Neural cell (in vitro differentiated cells): Measurements from ENCODE around the gene RBM20. TPM values are rescaled to one million over a fixed set of nuclear protein-coding genes. Genes with fewer than 3 reads are reported as not detected.

Source experiments
- H2AFZ ChIP-seq: fragments of 200-600, 300-800 bp; sonication (generic), shearing (Covaris generic); 2 replicates; pipeline ENCODE4 v1.6.0; 2014; ENCODE audit warnings: low read depth, mild to moderate bottlenecking, antibody characterized with exemption, low read length, moderate library complexity
- H3F3A ChIP-seq: fragments of 200-600 bp; shearing (Covaris generic); 2 replicates; pipeline ENCODE4 v1.6.1; 2016; ENCODE audit warnings: mild to moderate bottlenecking, moderate library complexity, mixed read lengths, antibody characterized with exemption, low read length; ENCODE audit not compliant: insufficient read depth, poor library complexity, severe bottlenecking
- H3K27ac ChIP-seq: fragments of 200-600, 300-800 bp; sonication (generic), shearing (Covaris generic); 2 replicates; pipeline ENCODE4 v1.5.1; 2014; ENCODE audit warnings: mild to moderate bottlenecking, low read length, moderate library complexity
- H3K27me3 ChIP-seq: fragments of 300-800, 200-600 bp; sonication (generic), shearing (Covaris generic); 2 replicates; pipeline ENCODE4 v1.6.0; 2014; ENCODE audit warnings: mild to moderate bottlenecking, low read depth, low read length, moderate library complexity; ENCODE audit not compliant: insufficient read depth
- H3K36me3 ChIP-seq: fragments of 300-800, 200-600 bp; sonication (generic), shearing (Covaris generic); 2 replicates; pipeline ENCODE4 v1.5.1; 2014; ENCODE audit warnings: mild to moderate bottlenecking, antibody characterized with exemption, low read length, moderate library complexity; ENCODE audit not compliant: insufficient read depth
- H3K4me2 ChIP-seq: fragments of 300-800, 200-600 bp; sonication (generic), shearing (Covaris generic); 2 replicates; pipeline ENCODE4 v1.6.0; 2014; ENCODE audit warnings: mild to moderate bottlenecking, low read length
- H3K4me3 ChIP-seq: fragments of 300-800, 200-600 bp; sonication (generic), shearing (Covaris generic); 2 replicates; pipeline ENCODE4 v1.5.1; 2014; ENCODE audit warnings: mild to moderate bottlenecking, low read length, moderate library complexity
- H3K79me2 ChIP-seq: fragments of 200-600 bp; shearing (Covaris generic); replicated peaks from 2 replicates; pipeline ENCODE4 v1.6.0; 2014; ENCODE audit warnings: mild to moderate bottlenecking, low read length, moderate library complexity; ENCODE audit not compliant: insufficient read depth
- H3K9ac ChIP-seq: fragments of 300-800, 200-600 bp; sonication (generic), shearing (Covaris generic); 2 replicates; pipeline ENCODE4 v1.6.1; 2016; ENCODE audit warnings: mild to moderate bottlenecking, low read length, mixed read lengths
- H3K9me2 ChIP-seq: fragments of 200-600 bp; shearing (Covaris generic); 2 replicates; pipeline ENCODE4 v1.6.1; 2016; ENCODE audit warnings: mild to moderate bottlenecking, low read length, mixed read lengths; ENCODE audit not compliant: insufficient read depth
- H3K9me3 ChIP-seq: fragments of 200-600, 300-800 bp; sonication (generic), shearing (Covaris generic); 2 replicates; pipeline ENCODE4 v1.6.1; 2016; ENCODE audit warnings: mild to moderate bottlenecking, mixed run types, low read length, moderate library complexity, mixed read lengths
- H4K20me1 ChIP-seq: fragments of 200-600 bp; shearing (Covaris generic); 2 replicates; pipeline ENCODE4 v1.6.1; 2016; ENCODE audit warnings: mild to moderate bottlenecking, mixed run types; ENCODE audit not compliant: insufficient read depth
- CTCF ChIP-seq: fragments of 450-650 bp; IDR thresholded peaks from 2 replicates; pipeline ENCODE4 v1.5.1; 2014; ENCODE audit warnings: antibody characterized with exemption, mild to moderate bottlenecking, moderate library complexity; ENCODE audit not compliant: poor library complexity, severe bottlenecking
- EP300 ChIP-seq: fragments of 450-650 bp; conservative IDR thresholded peaks from 2 replicates; pipeline ENCODE4 v1.6.1; 2014; ENCODE audit warnings: antibody characterized with exemption, mild to moderate bottlenecking, moderate library complexity; ENCODE audit not compliant: poor library complexity, severe bottlenecking
- EZH2 ChIP-seq: fragments of 200-600, 300-800 bp; shearing (Covaris generic), sonication (generic); IDR thresholded peaks from 2 replicates; pipeline ENCODE4 v1.6.1; 2014; ENCODE audit warnings: antibody characterized with exemption, low read length, borderline replicate concordance, mild to moderate bottlenecking; ENCODE audit not compliant: insufficient read depth, poor library complexity, severe bottlenecking
- MXI1 ChIP-seq: fragments of 450-650 bp; conservative IDR thresholded peaks from 2 replicates; pipeline ENCODE4 v1.6.1; 2014; ENCODE audit warnings: antibody characterized with exemption, mild to moderate bottlenecking; ENCODE audit not compliant: poor library complexity, severe bottlenecking
- POLR2AphosphoS5 ChIP-seq: IDR thresholded peaks from 2 replicates; pipeline ENCODE4 v1.6.1; 2012
- RAD21 ChIP-seq: fragments of 450-650 bp; conservative IDR thresholded peaks from 2 replicates; pipeline ENCODE4 v1.6.1; 2014; ENCODE audit warnings: antibody characterized with exemption, mild to moderate bottlenecking, moderate library complexity
- REST ChIP-seq: IDR thresholded peaks from 2 replicates; pipeline ENCODE4 v1.6.1; 2012; ENCODE audit warnings: borderline replicate concordance
- SMC3 ChIP-seq: fragments of 450-650 bp; conservative IDR thresholded peaks from 2 replicates; pipeline ENCODE4 v1.6.1; 2014; ENCODE audit warnings: antibody characterized with exemption, mild to moderate bottlenecking, moderate library complexity; ENCODE audit not compliant: poor library complexity
- TAF1 ChIP-seq: IDR thresholded peaks from 2 replicates; pipeline ENCODE4 v1.6.1; 2012; ENCODE audit warnings: low read depth
- polyA plus RNA-seq: library from polyadenylated mRNA; depleted of rRNA; stranded (reverse); fragments of >200 nt; gene quantifications from 2 replicates; pipeline ENCODE4 v1.2.3, GENCODE V29; 2014

The RBM20 gene
- polyA plus RNA-seq, 1 donor from 2014 or later, result 0.07 TPM

- Histone ChIP-seq H3K27me3 (no peaks in the 10 kb centered on the region), H3K4me2 (no peak overlapping the region), H3F3A (no peaks in the 10 kb centered on the region), H3K9me3 (no peaks in the 10 kb centered on the region), H3K4me3 (no peak overlapping the region), H3K27ac (no peak overlapping the region), H3K79me2 (no peaks in the 10 kb centered on the region), H3K9ac (no peak overlapping the region), H3K36me3 (no peaks in the 10 kb centered on the region), H3K9me2 (no peaks in the 10 kb centered on the region), H2AFZ (no peak overlapping the region), H4K20me1 (no peaks in the 10 kb centered on the region)
- TF ChIP-seq EP300 (no peak), POLR2AphosphoS5 (no peak), SMC3 (no peak), EZH2 (no peak), MXI1 (no peak), REST (no peak), TAF1 (no peak), CTCF (no peak), RAD21 (no peak)
These were observed 12.2 kb upstream of the RBM20 start for GRCh38 chr10:110631934-110632333.

- Histone ChIP-seq H3K4me3 (no peak overlapping the region), H3K27ac (no peak overlapping the region), H3K79me2 (no peaks in the 10 kb centered on the region), H3K36me3 (no peaks in the 10 kb centered on the region), H3K4me2 (no peak overlapping the region), H4K20me1 (no peaks in the 10 kb centered on the region), H3K9ac (no peak overlapping the region), H3K9me2 (no peaks in the 10 kb centered on the region), H3F3A (no peaks in the 10 kb centered on the region), H2AFZ (no peak overlapping the region), H3K27me3 (no peaks in the 10 kb centered on the region), H3K9me3 (no peaks in the 10 kb centered on the region)
- no peak for TF ChIP-seq EP300
- no peak for TF ChIP-seq TAF1
- TF ChIP-seq MXI1, result no peak
- TF ChIP-seq POLR2AphosphoS5, result no peak
- TF ChIP-seq SMC3, result no peak
- TF ChIP-seq EZH2, result no peak
- TF ChIP-seq CTCF, result no peak
- TF ChIP-seq RAD21, result no peak
- TF ChIP-seq REST, result no peak
These were observed 11.4 kb upstream of the RBM20 start for GRCh38 chr10:110632591-110633215.
